ENCODE results near the gene TBC1D12.

DNA sequence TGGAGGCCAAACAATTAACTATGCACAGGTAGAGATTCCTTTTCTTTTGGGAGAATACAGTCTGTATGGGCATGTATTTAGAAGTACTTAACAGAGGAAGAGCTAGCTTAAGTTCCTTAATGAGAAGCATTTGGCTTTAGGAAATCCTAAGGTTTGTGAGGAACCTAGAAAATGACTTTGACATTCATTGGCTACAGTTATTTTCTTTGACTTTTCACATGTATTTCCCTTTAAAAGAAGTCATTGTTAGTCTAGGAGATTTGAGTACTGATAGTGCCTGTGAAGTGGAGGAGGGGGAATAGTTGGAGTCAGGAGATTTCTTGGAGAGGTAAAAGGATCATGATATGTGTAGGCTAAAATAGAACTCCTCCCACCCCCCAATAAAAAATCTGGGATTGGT is 146.9 kb downstream of the TBC1D12 start:
- TF ChIP-seq, protein P1, sequence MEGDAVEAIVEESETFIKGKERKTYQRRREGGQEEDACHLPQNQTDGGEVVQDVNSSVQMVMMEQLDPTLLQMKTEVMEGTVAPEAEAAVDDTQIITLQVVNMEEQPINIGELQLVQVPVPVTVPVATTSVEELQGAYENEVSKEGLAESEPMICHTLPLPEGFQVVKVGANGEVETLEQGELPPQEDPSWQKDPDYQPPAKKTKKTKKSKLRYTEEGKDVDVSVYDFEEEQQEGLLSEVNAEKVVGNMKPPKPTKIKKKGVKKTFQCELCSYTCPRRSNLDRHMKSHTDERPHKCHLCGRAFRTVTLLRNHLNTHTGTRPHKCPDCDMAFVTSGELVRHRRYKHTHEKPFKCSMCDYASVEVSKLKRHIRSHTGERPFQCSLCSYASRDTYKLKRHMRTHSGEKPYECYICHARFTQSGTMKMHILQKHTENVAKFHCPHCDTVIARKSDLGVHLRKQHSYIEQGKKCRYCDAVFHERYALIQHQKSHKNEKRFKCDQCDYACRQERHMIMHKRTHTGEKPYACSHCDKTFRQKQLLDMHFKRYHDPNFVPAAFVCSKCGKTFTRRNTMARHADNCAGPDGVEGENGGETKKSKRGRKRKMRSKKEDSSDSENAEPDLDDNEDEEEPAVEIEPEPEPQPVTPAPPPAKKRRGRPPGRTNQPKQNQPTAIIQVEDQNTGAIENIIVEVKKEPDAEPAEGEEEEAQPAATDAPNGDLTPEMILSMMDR (IDR thresholded peaks at IDR 0.05): no peak
- no peak for TF ChIP-seq POLR2AphosphoS5 (IDR thresholded peaks at IDR 0.05; ENCODE audit: insufficient read depth in 1 of 2, low read depth in 1 of 2)

Data from vagina (tissue), 2 donors.